NCI-H2029 (cell line): ENCODE measurements around the gene DAG1.

Experiments
- DNase-seq: peaks from one replicate; lab custom pipeline; 2025; lab: John Stamatoyannopoulos, UW

Gene DAG1

DNA sequence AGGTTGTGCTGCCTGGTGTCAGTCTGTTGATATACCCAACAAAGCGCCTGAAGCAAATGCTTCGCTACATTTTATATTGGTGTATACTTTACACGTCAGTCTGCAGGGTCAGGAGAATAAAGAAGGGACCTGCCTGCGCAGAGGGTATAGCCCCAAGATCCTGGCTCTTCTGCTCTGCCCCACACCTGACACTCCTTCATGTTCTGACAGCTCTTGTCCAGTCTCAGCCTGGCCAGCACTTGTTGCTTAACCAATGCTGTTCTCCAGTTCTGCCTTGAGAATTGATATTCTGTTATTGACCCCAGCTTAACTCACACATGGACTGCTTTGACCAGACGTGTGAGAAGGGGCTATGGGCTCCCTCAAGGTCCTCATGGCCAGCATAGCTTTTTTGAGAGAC lies 48.4 kb downstream of the DAG1 start:
- no peak for DNase-seq

DNA sequence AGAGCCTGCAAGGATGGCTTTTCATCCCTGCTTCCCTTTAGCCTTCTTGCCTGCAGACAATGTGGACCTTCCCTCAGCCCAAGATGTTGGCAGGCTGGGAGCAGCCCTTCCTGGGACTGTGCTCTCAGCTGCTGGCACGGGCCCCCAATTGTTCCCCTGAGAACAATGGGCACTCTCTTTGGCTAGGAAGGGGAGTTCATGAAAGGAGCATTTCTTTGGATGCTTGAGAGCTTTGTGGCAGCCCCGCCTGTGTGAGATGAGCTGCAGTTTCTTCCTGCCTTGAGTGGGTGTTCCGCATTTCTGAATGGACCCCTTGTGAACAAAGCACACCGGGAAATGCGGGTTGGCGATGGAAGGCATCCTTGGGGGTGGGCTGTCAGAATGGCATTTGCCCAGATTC lies 49.2 kb downstream of the DAG1 start:
- DNase-seq, result no peak

DNA sequence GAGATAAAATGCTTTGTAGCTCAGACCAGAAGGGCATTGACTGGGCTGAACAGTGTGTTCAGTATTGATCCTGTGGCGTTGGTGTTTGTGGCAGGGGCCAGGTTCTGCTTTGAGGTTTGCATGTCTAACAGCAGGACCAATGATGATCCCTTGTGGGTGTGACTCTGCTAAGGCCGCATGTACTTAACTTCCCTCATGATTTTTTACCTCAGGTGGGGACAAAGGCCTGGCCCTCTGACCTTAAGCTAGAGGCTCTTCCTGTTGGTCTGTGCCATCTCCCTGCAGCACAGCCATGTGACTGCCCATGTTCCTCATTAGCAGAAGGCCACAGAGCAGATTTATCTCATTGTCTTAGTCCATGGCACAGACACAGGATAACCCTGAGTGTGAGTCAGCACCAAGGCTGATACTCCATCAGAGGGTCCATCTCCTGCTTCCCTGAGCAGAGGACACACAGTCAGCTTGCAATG lies 49.9 kb downstream of the DAG1 start:
- DNase-seq, result no peak

DNA sequence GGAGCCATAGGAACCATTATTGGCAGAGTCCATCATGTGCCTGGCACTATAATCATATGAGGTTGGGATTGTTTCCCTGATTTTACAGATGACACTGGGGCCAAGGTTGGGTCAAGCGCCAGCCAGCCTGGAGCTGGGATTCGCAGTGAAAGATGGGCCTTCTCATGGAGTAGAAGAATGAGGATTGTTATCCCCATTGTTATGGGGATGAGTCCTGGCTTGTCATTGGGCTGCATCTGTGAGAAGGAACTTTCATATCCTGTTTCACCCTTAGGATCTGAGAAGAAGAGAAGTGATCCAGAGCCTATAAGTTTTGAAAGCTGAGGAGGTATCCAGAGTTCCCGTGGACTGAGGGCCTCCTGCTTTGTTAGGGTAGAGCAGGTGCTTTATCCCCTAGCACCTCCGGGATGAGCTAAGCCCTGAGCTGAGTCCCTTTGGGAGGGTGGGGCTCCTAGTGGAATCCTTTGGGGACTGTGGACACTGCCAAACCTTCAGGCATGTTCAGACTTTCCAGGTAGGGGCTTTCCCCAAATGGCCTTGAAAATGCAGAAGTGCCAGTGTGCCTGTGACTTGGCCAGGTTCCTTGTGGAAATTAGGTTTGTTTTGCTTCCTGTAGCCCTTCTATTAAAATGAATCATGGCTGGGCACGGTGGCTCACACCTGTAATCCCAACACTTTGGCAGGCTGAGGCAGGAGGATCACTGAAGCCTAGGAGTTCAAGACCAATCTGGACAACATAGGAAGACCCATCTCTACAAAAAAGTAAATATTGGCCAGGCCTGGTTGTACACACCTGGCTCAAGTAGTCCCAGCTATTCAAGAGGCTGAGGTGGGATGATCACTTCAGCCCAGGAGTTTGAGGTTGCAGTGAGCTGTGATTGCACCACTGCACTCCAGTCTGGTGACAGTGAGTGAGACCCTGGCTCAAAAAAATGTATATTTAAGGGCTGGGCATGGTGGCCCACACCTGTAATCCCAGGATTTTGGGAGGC lies 54.0 kb downstream of the DAG1 start:
- no peak for DNase-seq

DNA sequence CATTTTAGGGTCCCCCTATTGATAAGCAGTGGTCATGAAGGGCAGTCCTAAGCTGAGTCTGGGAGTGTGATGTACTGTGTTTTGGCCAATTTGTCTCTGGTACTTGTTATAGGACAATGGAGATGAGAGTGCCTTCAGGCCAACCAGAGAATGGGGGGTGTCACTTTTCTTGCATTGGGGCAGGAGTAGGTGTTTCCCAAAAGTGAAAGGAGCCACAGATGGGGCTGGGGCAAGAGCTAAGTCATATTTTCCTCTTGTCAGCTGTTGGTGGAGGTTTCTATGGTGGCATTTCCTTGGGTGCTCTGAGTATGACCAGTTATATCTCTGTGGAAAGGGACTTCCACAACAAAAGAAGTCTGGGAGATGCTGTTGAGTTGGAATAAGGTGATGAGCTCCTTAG lies 59.5 kb downstream of the DAG1 start:
- DNase-seq, result no peak

DNA sequence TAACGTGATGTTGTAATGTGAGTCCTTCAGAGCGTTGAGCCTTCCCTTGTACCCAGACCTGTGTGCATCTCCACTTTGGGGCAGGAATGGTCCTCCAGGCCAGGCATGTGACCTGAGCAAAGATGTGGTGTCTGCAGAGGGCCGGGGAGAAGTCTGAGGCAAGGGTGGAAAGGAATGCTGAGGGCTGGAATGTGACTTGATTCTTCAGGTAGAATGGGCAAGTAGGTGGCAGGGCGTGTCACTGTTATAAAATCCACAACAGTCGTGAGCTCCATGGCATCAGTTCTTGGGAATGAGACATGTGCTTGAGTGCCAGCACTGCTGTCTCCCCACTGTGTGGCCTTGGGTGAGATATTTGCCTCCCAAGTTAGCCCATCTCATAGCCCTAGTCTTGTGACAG lies 60.2 kb downstream of the DAG1 start:
- DNase-seq, result no peak

DNA sequence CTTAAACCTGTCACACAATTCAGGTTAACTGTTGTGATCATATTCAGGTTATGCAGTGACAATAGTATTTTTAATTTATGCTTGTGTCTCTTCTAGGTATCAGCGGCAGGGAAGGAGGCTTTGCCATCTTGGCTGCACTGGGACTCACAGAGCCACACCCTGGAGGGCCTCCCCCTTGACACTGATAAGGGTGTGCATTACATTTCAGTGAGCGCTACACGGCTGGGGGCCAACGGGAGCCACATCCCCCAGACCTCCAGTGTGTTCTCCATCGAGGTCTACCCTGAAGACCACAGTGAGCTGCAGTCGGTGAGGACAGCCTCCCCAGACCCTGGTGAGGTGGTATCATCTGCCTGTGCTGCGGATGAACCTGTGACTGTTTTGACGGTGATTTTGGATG lies 60.6 kb downstream of the DAG1 start:
- no peak for DNase-seq

DNA sequence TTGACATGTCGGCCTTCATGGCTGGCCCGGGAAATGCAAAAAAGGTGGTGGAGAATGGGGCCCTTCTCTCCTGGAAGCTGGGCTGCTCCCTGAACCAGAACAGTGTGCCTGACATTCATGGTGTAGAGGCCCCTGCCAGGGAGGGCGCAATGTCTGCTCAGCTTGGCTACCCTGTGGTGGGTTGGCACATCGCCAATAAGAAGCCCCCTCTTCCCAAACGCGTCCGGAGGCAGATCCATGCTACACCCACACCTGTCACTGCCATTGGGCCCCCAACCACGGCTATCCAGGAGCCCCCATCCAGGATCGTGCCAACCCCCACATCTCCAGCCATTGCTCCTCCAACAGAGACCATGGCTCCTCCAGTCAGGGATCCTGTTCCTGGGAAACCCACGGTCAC lies 61.2 kb downstream of the DAG1 start:
- no peak for DNase-seq

DNA sequence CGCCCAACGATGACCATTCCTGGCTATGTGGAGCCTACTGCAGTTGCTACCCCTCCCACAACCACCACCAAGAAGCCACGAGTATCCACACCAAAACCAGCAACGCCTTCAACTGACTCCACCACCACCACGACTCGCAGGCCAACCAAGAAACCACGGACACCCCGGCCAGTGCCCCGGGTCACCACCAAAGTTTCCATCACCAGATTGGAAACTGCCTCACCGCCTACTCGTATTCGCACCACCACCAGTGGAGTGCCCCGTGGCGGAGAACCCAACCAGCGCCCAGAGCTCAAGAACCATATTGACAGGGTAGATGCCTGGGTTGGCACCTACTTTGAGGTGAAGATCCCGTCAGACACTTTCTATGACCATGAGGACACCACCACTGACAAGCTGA lies 61.6 kb downstream of the DAG1 start:
- DNase-seq, result no peak

DNA sequence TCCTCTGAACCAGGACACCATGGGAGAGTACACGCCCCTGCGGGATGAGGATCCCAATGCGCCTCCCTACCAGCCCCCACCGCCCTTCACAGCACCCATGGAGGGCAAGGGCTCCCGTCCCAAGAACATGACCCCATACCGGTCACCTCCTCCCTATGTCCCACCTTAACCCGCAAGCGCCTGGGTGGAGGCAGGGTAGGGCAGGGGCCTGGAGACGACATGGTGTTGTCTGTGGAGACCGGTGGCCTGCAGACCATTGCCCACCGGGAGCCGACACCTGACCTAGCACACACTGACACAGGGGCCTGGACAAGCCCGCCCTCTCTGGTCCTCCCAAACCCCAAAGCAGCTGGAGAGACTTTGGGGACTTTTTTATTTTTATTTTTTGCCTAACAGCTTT lies 63.0 kb downstream of the DAG1 start:
- DNase-seq, result no peak

DNA sequence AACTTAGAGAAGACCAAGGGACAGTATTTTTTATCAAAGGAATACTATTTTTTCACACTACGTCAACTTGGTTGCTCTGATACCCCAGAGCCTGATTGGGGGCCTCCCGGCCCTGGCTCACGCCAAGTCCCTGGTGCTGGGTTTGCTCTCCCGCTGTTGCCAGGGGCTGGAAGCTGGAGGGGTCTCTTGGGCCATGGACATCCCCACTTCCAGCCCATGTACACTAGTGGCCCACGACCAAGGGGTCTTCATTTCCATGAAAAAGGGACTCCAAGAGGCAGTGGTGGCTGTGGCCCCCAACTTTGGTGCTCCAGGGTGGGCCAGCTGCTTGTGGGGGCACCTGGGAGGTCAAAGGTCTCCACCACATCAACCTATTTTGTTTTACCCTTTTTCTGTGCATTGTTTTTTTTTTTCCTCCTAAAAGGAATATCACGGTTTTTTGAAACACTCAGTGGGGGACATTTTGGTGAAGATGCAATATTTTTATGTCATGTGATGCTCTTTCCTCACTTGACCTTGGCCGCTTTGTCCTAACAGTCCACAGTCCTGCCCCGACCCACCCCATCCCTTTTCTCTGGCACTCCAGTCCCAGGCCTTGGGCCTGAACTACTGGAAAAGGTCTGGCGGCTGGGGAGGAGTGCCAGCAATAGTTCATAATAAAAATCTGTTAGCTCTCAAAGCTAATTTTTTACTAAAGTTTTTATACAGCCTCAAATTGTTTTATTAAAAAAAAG lies 63.9 kb downstream of the DAG1 start:
- DNase-seq, result no peak

DNA sequence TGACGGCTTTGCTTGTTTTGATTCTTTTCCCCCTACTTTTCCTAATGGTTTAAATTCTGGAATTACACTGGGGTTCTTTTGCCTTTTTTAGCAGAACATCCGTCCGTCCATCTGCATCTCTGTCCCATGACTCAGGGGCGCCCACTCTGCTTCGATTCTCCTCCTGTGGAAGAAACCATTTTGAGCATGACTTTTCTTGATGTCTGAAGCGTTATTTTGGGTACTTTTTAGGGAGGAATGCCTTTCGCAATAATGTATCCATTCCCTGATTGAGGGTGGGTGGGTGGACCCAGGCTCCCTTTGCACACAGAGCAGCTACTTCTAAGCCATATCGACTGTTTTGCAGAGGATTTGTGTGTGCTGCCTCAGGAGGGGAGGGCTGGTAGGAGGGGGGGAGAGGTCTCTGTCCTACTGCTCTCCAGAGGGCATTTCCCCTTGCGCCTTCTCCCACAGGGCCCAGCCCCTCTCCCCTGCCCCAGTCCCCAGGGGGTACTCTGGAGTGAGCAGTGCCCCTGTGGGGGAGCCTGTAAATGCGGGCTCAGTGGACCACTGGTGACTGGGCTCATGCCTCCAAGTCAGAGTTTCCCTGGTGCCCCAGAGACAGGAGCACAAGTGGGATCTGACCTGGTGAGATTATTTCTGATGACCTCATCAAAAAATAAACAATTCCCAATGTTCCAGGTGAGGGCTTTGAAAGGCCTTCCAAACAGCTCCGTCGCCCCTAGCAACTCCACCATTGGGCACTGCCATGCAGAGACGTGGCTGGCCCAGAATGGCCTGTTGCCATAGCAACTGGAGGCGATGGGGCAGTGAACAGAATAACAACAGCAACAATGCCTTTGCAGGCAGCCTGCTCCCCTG lies 64.7 kb downstream of the DAG1 start:
- DNase-seq, result peak; percentile 85

DNA sequence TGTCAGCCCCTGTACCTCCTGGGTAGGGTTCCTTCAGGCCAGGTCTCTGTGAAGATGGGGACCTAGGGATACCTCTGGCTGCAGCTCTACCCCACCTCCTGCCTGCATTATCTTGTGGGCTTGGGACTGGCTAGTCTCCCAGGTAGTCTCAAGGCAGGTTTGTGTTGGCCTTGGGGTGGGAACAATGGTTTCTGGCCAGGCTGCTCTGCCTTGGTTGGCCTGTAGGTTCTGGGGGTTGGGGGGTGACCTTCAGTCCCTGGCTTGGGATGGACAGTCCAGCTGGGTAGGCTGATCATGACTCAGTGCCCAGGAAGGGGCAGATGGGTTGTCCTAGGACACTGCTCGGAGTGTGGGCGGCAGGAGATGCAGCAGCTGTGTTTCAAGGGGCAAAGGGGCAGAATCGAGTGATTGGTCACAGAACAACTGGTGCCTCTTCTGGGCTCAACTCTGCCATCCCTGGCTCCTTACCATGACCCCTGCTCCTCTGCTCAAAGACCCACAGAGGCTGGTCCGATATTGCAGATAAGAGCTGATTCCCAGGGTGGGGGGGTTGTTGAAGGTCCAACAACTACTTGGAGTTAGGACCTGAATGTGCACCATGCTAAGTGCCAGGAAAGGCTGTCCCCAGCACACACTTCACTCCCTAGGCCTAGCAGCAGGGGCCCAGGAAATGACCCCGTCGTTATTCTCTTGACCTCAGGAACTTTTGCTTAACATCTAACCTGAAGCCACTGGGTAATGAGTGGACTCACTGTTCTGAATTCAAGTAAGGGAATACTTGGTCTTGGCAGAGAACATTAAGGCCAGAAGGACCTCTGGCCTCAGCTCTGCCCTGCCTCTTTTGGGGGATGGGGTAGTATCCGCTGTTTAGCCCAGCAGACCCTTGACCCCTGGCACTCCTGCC lies 66.2 kb downstream of the DAG1 start:
- no peak for DNase-seq

DNA sequence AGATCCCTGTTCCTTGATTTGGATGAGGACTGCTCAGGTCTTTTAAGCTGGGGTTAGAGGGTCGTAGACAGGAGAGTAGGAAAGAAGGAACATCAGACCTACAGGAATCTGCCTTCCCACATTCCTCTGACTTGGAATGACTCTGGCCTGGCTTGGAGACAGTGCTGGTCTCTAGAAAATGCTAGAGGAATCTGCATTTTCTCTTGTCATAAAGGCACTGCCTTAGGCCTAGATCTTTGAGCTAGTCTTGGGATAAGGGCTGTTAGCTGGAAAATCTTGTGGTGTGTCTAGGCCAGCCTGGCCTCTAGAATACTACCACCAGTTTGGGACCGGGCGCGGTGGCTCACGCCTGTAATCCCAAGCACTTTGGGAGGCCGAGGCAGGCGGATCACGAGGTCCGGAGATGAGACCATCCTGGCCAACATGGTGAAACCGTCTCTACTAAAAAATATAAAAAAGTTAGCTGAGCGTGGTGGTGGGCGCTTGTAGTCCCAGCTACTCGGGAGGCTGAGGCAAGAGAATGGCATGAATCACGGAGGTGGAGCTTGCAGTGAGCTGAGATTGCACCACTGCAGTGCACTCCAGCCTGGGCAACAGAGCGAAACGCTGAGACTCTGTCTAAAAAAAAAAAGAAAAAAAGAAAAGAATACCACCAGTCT lies 66.9 kb downstream of the DAG1 start:
- DNase-seq, result no peak

DNA sequence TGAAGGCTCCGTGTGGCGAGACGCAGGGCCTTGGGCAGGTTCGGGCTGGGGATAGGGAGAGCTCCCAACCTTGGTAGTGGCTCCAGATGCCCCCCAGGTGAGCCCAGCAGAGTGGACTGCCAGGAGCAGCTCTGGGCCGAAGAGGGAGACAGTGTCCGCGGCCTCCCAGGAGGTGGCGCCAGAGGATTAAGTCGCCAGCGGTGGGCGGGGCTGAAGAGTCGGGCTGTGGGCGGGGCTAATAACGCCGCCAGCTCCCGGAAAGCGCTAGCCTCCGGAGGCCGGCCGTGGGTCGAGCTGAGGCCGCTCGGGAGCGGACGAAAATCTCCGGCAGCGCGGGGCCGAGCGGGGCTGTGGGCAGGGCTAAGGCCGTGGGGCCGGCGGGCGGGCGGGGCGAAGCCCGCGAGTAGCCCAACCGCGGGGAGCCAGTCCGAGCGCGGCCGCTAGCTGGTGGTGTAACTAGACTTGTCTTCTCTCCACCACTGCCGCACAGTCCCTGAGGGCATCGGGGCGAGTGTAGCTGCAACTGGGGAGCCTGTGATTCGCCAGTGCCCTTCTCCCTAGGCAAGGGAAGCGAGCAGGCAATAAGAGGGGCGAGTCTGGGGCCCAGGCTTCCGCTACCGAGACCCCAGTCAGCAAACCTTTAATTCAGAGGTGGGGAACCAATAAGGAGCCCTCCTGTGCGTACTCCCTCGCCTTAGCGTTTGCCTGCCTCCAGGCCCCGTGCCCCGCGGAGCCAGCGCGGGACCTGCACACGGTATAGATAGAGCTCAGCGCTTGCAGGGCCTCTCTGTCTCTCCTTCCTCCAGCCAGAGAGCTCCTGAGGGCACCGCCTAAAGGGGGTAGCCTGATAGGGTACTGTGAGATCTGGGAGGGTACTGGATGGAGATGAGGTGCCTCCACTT lies 69.8 kb downstream of the DAG1 start:
- DNase-seq, result peak; percentile 80

DNA sequence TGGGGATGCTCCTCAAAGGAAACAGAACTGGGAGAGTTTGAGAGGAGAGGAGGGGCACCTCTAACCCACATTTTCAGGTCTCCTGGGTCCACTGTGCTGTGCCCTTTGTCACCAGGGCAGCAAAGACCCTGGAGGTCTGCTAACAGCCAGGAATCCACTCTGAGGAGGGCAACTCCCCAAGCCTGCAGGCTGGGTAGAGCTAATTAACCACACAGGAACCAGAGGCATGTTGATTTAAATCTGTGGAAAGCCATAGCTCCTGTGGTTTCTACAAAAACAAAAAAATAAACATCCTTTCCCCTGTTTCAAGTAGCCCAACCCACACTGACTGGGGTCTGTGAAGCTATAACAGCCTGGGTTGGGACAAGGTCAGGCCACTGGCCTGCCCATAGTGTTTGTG lies 82.0 kb downstream of the DAG1 start:
- no peak for DNase-seq

DNA sequence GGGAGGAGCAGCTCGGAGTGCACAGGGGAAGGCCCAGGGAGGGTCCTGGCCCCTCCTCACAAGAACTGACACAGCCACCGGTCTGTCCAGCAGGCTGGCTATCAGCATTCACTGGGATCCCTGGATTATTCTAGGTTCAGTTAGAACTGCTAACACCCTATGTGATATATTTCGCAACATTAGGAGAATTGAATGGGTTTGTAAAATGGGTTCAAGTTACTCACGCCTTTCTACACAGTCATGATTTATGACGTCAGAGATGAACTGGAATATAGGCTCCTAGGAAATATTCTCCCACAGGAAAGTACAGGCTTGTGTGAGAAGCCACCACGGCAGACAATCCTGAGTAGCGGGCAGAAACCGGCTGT lies 83.2 kb downstream of the DAG1 start:
- peak; percentile 5 for DNase-seq

DNA sequence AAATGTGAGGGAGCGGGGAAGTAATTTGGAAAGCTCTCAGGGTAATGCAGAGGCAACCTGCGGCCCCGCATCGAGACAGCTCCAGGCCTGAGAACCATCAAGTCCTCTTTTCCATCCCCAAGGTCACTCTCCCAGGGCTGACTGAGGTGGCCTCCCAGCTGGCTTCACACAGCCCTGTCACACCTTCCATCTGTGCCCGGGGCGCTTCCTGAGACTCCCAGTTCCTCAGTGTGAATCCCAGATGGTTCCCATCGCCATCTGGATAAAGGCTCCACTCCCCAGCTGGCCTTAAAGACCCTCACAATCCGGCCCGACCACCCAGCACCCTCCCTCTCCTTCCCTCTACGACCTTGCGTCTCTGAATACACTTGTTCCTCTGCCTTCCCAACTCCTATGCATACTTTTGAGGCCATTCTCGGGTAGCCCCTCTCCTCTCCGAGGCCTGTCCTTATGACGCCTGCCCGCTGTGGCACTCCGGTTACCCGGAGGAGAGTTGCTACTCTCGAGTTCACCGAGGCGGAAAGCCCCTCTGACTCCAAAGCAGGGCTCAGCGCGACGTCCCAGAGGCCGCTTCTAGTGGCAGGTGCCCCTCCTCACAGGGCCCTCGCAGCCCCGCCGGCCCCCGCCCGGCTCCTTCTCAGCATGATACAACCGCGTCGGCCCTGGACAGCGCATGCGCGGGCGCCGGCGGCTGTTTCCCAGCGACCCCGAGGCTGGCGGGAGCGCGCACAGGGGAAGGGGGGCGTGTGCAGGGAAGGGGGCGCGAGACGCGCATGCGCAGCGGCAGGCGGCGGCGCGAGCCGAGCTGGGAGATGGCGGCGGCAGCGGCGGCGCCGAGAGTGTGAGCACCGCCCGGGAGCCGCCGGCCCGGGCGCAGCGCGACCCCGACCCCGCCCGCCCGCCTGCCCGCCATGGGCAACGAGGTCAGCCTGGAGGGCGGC lies 83.9 kb downstream of the DAG1 start, which contains the start of gene BSN:
TSS of gene BSN (plus strand) at position 786 of the 941 bp plus-strand sequence. CDS start at position 912, 126 bp downstream.
- DNase-seq, result peak; percentile 75
